Mesenchymal stem cell (in vitro differentiated cells and primary cell): ENCODE measurements around the gene CHMP6.

Source experiments
- DNase-seq: peaks from one replicate; pipeline ENCODE4 v3.0.0-alpha.2; 2013
- H2AFZ ChIP-seq: one replicate; pipeline ENCODE4 v1.6.1; 2013; ENCODE audit warnings: low read depth, mild to moderate bottlenecking, control low read depth, inconsistent platforms, low read length, moderate library complexity
- H2AK5ac ChIP-seq: 2 replicates; pipeline ENCODE4 v1.6.1; 2013; ENCODE audit warnings: low read length, moderate library complexity, mild to moderate bottlenecking, inconsistent platforms; ENCODE audit not compliant: severe bottlenecking
- H2BK120ac ChIP-seq: one replicate; pipeline ENCODE4 v1.6.1; 2013; ENCODE audit warnings: low read depth, mild to moderate bottlenecking, inconsistent platforms, low read length, moderate library complexity
- H2BK12ac ChIP-seq, 2 experiments: one replicate each; pipeline ENCODE4 v1.6.1; 2013; ENCODE audit warnings: inconsistent platforms in 2 of 2, low read length in 2 of 2, mild to moderate bottlenecking in 2 of 2, moderate library complexity in 2 of 2, control low read depth in 1 of 2
- H2BK15ac ChIP-seq: one replicate; pipeline ENCODE4 v1.6.1; 2013; ENCODE audit warnings: mild to moderate bottlenecking, low read depth, inconsistent platforms; ENCODE audit not compliant: poor library complexity, severe bottlenecking
- H2BK5ac ChIP-seq: 2 replicates; pipeline ENCODE4 v1.6.1; 2013; ENCODE audit warnings: low read depth, mild to moderate bottlenecking, low read length, control low read depth, inconsistent platforms; ENCODE audit not compliant: poor library complexity, severe bottlenecking
- H3K14ac ChIP-seq, 2 experiments: one replicate each; pipeline ENCODE4 v1.6.1; 2013; ENCODE audit warnings: inconsistent platforms in 2 of 2, low read length in 2 of 2, control low read depth in 1 of 2, mild to moderate bottlenecking in 1 of 2, moderate library complexity in 1 of 2
- H3K18ac ChIP-seq, 2 experiments: one replicate each; pipeline ENCODE4 v1.6.1; 2013; ENCODE audit warnings: inconsistent platforms in 2 of 2, low read length in 2 of 2, control low read depth in 1 of 2, low read depth in 1 of 2, mild to moderate bottlenecking in 1 of 2
- H3K23ac ChIP-seq, 2 experiments: one replicate each; pipeline ENCODE4 v1.6.1; 2013; ENCODE audit warnings: inconsistent platforms in 2 of 2, low read length in 2 of 2, mild to moderate bottlenecking in 2 of 2, moderate library complexity in 2 of 2, control low read depth in 1 of 2
- H3K27ac ChIP-seq: 2 replicates; pipeline ENCODE4 v1.5.1; 2013; ENCODE audit warnings: mild to moderate bottlenecking, moderate library complexity, low read length, control low read depth, inconsistent platforms; ENCODE audit not compliant: poor library complexity, severe bottlenecking
- H3K27me3 ChIP-seq, 2 experiments: 2 replicates each; pipeline versions ENCODE4 v1.6.1 to v1.7.0; 2013; ENCODE audit warnings: low read length in 2 of 2, mild to moderate bottlenecking in 2 of 2, moderate library complexity in 2 of 2, control low read depth in 1 of 2, inconsistent platforms in 1 of 2; ENCODE audit not compliant: control insufficient read depth in 1 of 2, insufficient read depth in 1 of 2
- H3K36me3 ChIP-seq, 2 experiments: 2 replicates each; pipeline versions ENCODE4 v1.6.1 to v1.7.0; 2013; ENCODE audit warnings: low read length in 2 of 2, control low read depth in 1 of 2, inconsistent platforms in 1 of 2, low read depth in 1 of 2, mild to moderate bottlenecking in 1 of 2; ENCODE audit not compliant: insufficient read depth in 2 of 2, control insufficient read depth in 1 of 2
- H3K4ac ChIP-seq, 2 experiments: one replicate each; pipeline ENCODE4 v1.6.1; 2013; ENCODE audit warnings: inconsistent platforms in 2 of 2, low read length in 2 of 2, mild to moderate bottlenecking in 2 of 2, moderate library complexity in 2 of 2, control low read depth in 1 of 2, low read depth in 1 of 2
- H3K4me1 ChIP-seq: 2 replicates; pipeline ENCODE4 v1.6.1; 2013; ENCODE audit warnings: low read depth, low read length, control low read depth; ENCODE audit not compliant: control insufficient read depth, insufficient read depth
- H3K4me2 ChIP-seq: 2 replicates; pipeline ENCODE4 v1.6.1; 2013; ENCODE audit warnings: low read length, mild to moderate bottlenecking, inconsistent platforms; ENCODE audit not compliant: poor library complexity, severe bottlenecking
- H3K4me3 ChIP-seq, 2 experiments: 2 replicates each; pipeline versions ENCODE4 v1.5.1 to v1.7.0; 2013; ENCODE audit warnings: low read length in 2 of 2, mild to moderate bottlenecking in 2 of 2, control low read depth in 1 of 2, low read depth in 1 of 2; ENCODE audit not compliant: insufficient read depth in 1 of 2
- H3K79me1 ChIP-seq: replicated peaks from 2 replicates; pipeline ENCODE4 v1.6.1; 2013; ENCODE audit warnings: mild to moderate bottlenecking, control low read depth, low read length, inconsistent platforms; ENCODE audit not compliant: poor library complexity, severe bottlenecking
- H3K9ac ChIP-seq: 2 replicates; pipeline ENCODE4 v1.7.0; 2013; ENCODE audit warnings: mild to moderate bottlenecking, low read length, moderate library complexity
- H3K9me3 ChIP-seq: 2 replicates; pipeline ENCODE4 v1.7.0; 2013; ENCODE audit warnings: mild to moderate bottlenecking, low read length; ENCODE audit not compliant: control insufficient read depth
- H4K8ac ChIP-seq: one replicate; pipeline ENCODE4 v1.6.1; 2013; ENCODE audit warnings: inconsistent platforms, mild to moderate bottlenecking, low read length, moderate library complexity
- H4K91ac ChIP-seq: one replicate; pipeline ENCODE4 v1.6.1; 2013; ENCODE audit warnings: mild to moderate bottlenecking, low read length, inconsistent platforms
- WGBS: methylation state at CpG from one replicate; pipeline ENCODE4 v1.1.7; 2013; ENCODE audit warnings: mixed read lengths; 5-methylcytosine and 5-hydroxymethylcytosine counted together

The CHMP6 gene

GRCh38 chr17:81034779-81035520, 43.3 kb downstream of the CHMP6 start, which contains the start of gene BAIAP2:
TSS of gene BAIAP2 (plus strand) at chr17:81035151. CDS start at chr17:81035255, 104 bp downstream.
- Histone ChIP-seq H3K36me3 (peaks cover 5 to 53% of the 10 kb centered on the region in 2 experiments), H4K8ac (peak within 1 kb of the TSS; percentile 47), H3K27ac (no peak within 1 kb of the TSS), H2BK12ac (no peak within 1 kb of the TSS), H3K4me3 (peak within 1 kb of the TSS; percentile 81 to 82), H2AK5ac (no peak within 1 kb of the TSS), H4K91ac (no peak within 1 kb of the TSS), H3K27me3 (no peaks in the 10 kb centered on the region), H3K79me1 (peaks cover 20% of the 10 kb centered on the region), H3K4me2 (peak within 1 kb of the TSS; percentile 72), H2BK5ac (no peak within 1 kb of the TSS), H3K23ac (no peak within 1 kb of the TSS), H3K14ac (peak within 1 kb of the TSS in 1 of 2 experiments; percentile 53), H3K4me1 (peaks cover 65% of the 10 kb centered on the region), H3K4ac (peak within 1 kb of the TSS in 1 of 2 experiments; percentile 50), H3K9ac (peak within 1 kb of the TSS; percentile 79), H3K9me3 (no peaks in the 10 kb centered on the region), H2BK15ac (no peak within 1 kb of the TSS), H2BK120ac (no peak within 1 kb of the TSS), H3K18ac (peak within 1 kb of the TSS; percentile 46 to 77), H2AFZ (peak within 1 kb of the TSS; percentile 80)
- under 1% methylated on average over 48 of the region's 92 CpGs for WGBS
- peak; percentile 93 for DNase-seq

- Histone ChIP-seq H3K9me3 (no peaks in the 10 kb centered on the region), H3K9ac (peak overlapping the region; percentile 72), H3K4ac (no peak overlapping the region), H3K79me1 (peaks cover 19% of the 10 kb centered on the region), H4K91ac (no peak overlapping the region), H3K36me3 (peaks cover 5 to 52% of the 10 kb centered on the region in 2 experiments), H3K27me3 (no peaks in the 10 kb centered on the region), H3K4me3 (peak overlapping the region; percentile 80 to 81), H2AK5ac (no peak overlapping the region), H3K4me2 (peak overlapping the region; percentile 69), H2BK15ac (no peak overlapping the region), H2BK12ac (no peak overlapping the region), H4K8ac (no peak overlapping the region), H2AFZ (no peak overlapping the region), H2BK5ac (no peak overlapping the region), H2BK120ac (no peak overlapping the region), H3K4me1 (peaks cover 70% of the 10 kb centered on the region), H3K14ac (peak overlapping the region in 1 of 2 experiments; percentile 53), H3K27ac (no peak overlapping the region), H3K23ac (no peak overlapping the region), H3K18ac (peak overlapping the region in 1 of 2 experiments; percentile 9)
- DNase-seq: peak; percentile 46
- 4% methylated on average over 45 of the region's 66 CpGs for WGBS
Measured at GRCh38 chr17:81035521-81036196, 44.0 kb downstream of the CHMP6 start.

GRCh38 chr17:81036197-81036941, 44.7 kb downstream of the CHMP6 start:
- Histone ChIP-seq H3K14ac (no peak overlapping the region), H2AFZ (no peak overlapping the region), H4K8ac (no peak overlapping the region), H3K9ac (peak overlapping the region; percentile 70), H3K23ac (no peak overlapping the region), H3K4me2 (peak overlapping the region; percentile 69), H3K4me1 (peaks cover 70% of the 10 kb centered on the region), H2BK120ac (no peak overlapping the region), H2BK5ac (no peak overlapping the region), H2BK15ac (no peak overlapping the region), H3K27me3 (no peaks in the 10 kb centered on the region), H3K27ac (no peak overlapping the region), H3K36me3 (peaks cover 5 to 48% of the 10 kb centered on the region in 2 experiments), H4K91ac (no peak overlapping the region), H2AK5ac (no peak overlapping the region), H3K9me3 (no peaks in the 10 kb centered on the region), H3K18ac (no peak overlapping the region), H3K79me1 (peaks cover 19% of the 10 kb centered on the region), H2BK12ac (no peak overlapping the region), H3K4ac (peak overlapping the region in 1 of 2 experiments; percentile 47), H3K4me3 (peak overlapping the region; percentile 80 to 81)
- WGBS: 83% methylated on average over 24 of the region's 24 CpGs
- peak; percentile 28 for DNase-seq
